HCT116 (cell line): ENCODE measurements around the gene IFRD2. TPM values are rescaled to one million over a fixed set of nuclear protein-coding genes. Genes with fewer than 3 reads are reported as not detected.

ENCODE experiments used
- ATAC-seq: fragments of 200-7000 bp; cut with Tn5 transposase; 2 replicates; pipeline ENCODE4 v1.9.1; 2020; ENCODE audit warnings: mild to moderate bottlenecking, moderate library complexity
- BruUV-seq: library from RNA; stranded (reverse); fragments of 400-500 nt; replicated peaks from 2 replicates; lab custom pipeline; 2021; lab: Mats Ljungman, UMichigan
- CTCF ChIA-PET: fragments of 300-600 bp; sonication (Branson Sonifier 250); formaldehyde crosslinking; loops from one replicate; lab custom pipeline; 2021; ENCODE audit warnings: antibody characterized with exemption; lab: Charles Lee
- POLR2A ChIA-PET: fragments of 300-600, 350-600 bp; sonication (Branson Sonifier 250); formaldehyde crosslinking; loops from one replicate; lab custom pipeline; 2021; ENCODE audit warnings: antibody characterized with exemption; lab: Charles Lee
- RAD21 ChIA-PET, 2 experiments: fragments of 300-600 bp; sonication (Branson Sonifier 250); formaldehyde crosslinking; loops; one replicate each; lab custom pipeline; 2023; ENCODE audit warnings: low total read pairs in 2 of 2; ENCODE audit not compliant: uncharacterized antibody in 2 of 2, unreplicated experiment in 2 of 2, low non-redundant PET in 1 of 2; lab: Charles Lee
- DNase-seq: peaks from one replicate; pipeline ENCODE4 v3.0.0-alpha.2; 2010; ENCODE audit warnings: low read depth, low spot score
- H2AFZ ChIP-seq: fragments of 200-600 bp; shearing (Covaris generic), sonication (generic); 2 replicates; pipeline ENCODE4 v1.6.1; 2017; ENCODE audit warnings: low read depth, mixed run types, mixed read lengths, antibody characterized with exemption, low read length; ENCODE audit not compliant: poor library complexity, severe bottlenecking
- H3K27ac ChIP-seq: 2 replicates; pipeline ENCODE4 v1.5.1; 2012; ENCODE audit warnings: low read depth, low read length
- H3K27me3 ChIP-seq: fragments of 200-600 bp; sonication (generic); 2 replicates; pipeline ENCODE4 v1.6.1; 2016; ENCODE audit warnings: mixed run types, low read length, mixed read lengths; ENCODE audit not compliant: insufficient read depth
- H3K36me3 ChIP-seq, 2 experiments: fragments of 200-500 bp in 1 of 2; fragments of 200-600 bp in 1 of 2; sonication (Bioruptor generic) in 1 of 2; sonication (generic) in 1 of 2; 2 replicates each; pipeline versions ENCODE4 v1.5.1 to v1.6.1; 2014 to 2016; ENCODE audit warnings: low read length in 2 of 2, inconsistent platforms in 1 of 2, mixed read lengths in 1 of 2, mixed run types in 1 of 2; ENCODE audit not compliant: insufficient read depth in 2 of 2, control insufficient read depth in 1 of 2
- H3K4me1 ChIP-seq, 2 experiments: fragments of 200-600 bp in 1 of 2; sonication (generic) in 1 of 2; 2 replicates each; pipeline versions ENCODE4 v1.5.1 to v1.6.1; 2012 to 2017; ENCODE audit warnings: low read length in 2 of 2, inconsistent platforms in 1 of 2, mild to moderate bottlenecking in 1 of 2, mixed read lengths in 1 of 2, mixed run types in 1 of 2, moderate library complexity in 1 of 2; ENCODE audit not compliant: insufficient read depth in 2 of 2, control insufficient read depth in 1 of 2
- H3K4me2 ChIP-seq: fragments of 200-600 bp; sonication (generic); 2 replicates; pipeline ENCODE4 v1.6.1; 2017; ENCODE audit warnings: mixed run types, low read length, mixed read lengths
- H3K4me3 ChIP-seq, 2 experiments: fragments of 200-600 bp in 1 of 2; sonication (generic) in 1 of 2; replicated peaks in 1 of 2; 2 replicates each; pipeline ENCODE4 v1.5.1; 2011 to 2016; ENCODE audit warnings: low read length in 2 of 2, control low read depth in 1 of 2, low read depth in 1 of 2, mild to moderate bottlenecking in 1 of 2, mixed read lengths in 1 of 2, mixed run types in 1 of 2
- H3K79me2 ChIP-seq: fragments of 200-600 bp; sonication (generic); 2 replicates; pipeline ENCODE4 v1.6.1; 2017; ENCODE audit warnings: mild to moderate bottlenecking, mixed run types, low read length, moderate library complexity, mixed read lengths; ENCODE audit not compliant: insufficient read depth
- H3K9ac ChIP-seq: fragments of 200-600 bp; sonication (generic); 2 replicates; pipeline ENCODE4 v1.6.1; 2016; ENCODE audit warnings: low read length, mixed read lengths
- H3K9me2 ChIP-seq: fragments of 200-600 bp; sonication (generic), shearing (Covaris generic); 2 replicates; pipeline ENCODE4 v1.6.1; 2017; ENCODE audit warnings: mixed run types, mild to moderate bottlenecking, moderate library complexity; ENCODE audit not compliant: insufficient read depth
- H3K9me3 ChIP-seq, 2 experiments: fragments of 200-500 bp in 1 of 2; fragments of 200-600 bp in 1 of 2; sonication (Bioruptor generic) in 1 of 2; sonication (generic) in 1 of 2; 2 replicates each; pipeline ENCODE4 v1.6.1; 2014 to 2017; ENCODE audit warnings: low read length in 2 of 2, mixed read lengths in 2 of 2, inconsistent platforms in 1 of 2, low read depth in 1 of 2, mild to moderate bottlenecking in 1 of 2, mixed run types in 1 of 2, moderate library complexity in 1 of 2; ENCODE audit not compliant: control insufficient read depth in 1 of 2, insufficient read depth in 1 of 2
- H4K20me1 ChIP-seq: fragments of 200-600 bp; sonication (generic), shearing (Covaris generic); 2 replicates; pipeline ENCODE4 v1.6.1; 2017; ENCODE audit warnings: mixed run types, mild to moderate bottlenecking, moderate library complexity; ENCODE audit not compliant: insufficient read depth
- ATF3 ChIP-seq: IDR thresholded peaks from 2 replicates; pipeline ENCODE4 v1.6.1; 2012
- CBX3 ChIP-seq: IDR thresholded peaks from 2 replicates; pipeline ENCODE4 v1.6.1; 2012; ENCODE audit warnings: low read depth
- CEBPB ChIP-seq: IDR thresholded peaks from 2 replicates; pipeline ENCODE4 v1.6.1; 2012; ENCODE audit warnings: low read depth
- CTCF ChIP-seq, 3 experiments: fragments of 200-600 bp in 1 of 3; sonication (generic) in 1 of 3; IDR thresholded peaks in 2 of 3; conservative IDR thresholded peaks in 1 of 3; 2 replicates each; pipeline ENCODE4 v1.5.1; 2012 to 2017; ENCODE audit warnings: low read depth in 2 of 3, low read length in 2 of 3, antibody characterized with exemption in 1 of 3, borderline replicate concordance in 1 of 3, control low read depth in 1 of 3, mild to moderate bottlenecking in 1 of 3, mixed read lengths in 1 of 3, mixed run types in 1 of 3, moderate library complexity in 1 of 3; ENCODE audit not compliant: insufficient read depth in 1 of 3
- EGR1 ChIP-seq: IDR thresholded peaks from 2 replicates; pipeline ENCODE4 v1.6.1; 2012; ENCODE audit warnings: low read depth
- ELF1 ChIP-seq: IDR thresholded peaks from 2 replicates; pipeline ENCODE4 v1.6.1; 2012; ENCODE audit warnings: low read depth, borderline replicate concordance
- EZH2phosphoT487 ChIP-seq: fragments of 200-600 bp; IDR thresholded peaks from 2 replicates; pipeline ENCODE4 v1.6.1; 2018; ENCODE audit warnings: antibody characterized with exemption, borderline replicate concordance
- FOSL1 ChIP-seq: IDR thresholded peaks from 2 replicates; pipeline ENCODE4 v1.6.1; 2012; ENCODE audit warnings: low read depth
- JUND ChIP-seq: IDR thresholded peaks from 2 replicates; pipeline ENCODE4 v1.6.1; 2012
- MAX ChIP-seq: IDR thresholded peaks from 2 replicates; pipeline ENCODE4 v1.6.1; 2012
- POLR2A ChIP-seq: IDR thresholded peaks from 2 replicates; pipeline ENCODE4 v1.7.0; 2011; ENCODE audit warnings: borderline replicate concordance; ENCODE audit not compliant: insufficient read depth, insufficient read length; ENCODE audit errors: extremely low read depth
- RAD21 ChIP-seq: IDR thresholded peaks from 2 replicates; pipeline ENCODE4 v1.6.1; 2012; ENCODE audit warnings: low read depth, mild to moderate bottlenecking
- REST ChIP-seq: IDR thresholded peaks from 2 replicates; pipeline ENCODE4 v1.6.1; 2012; ENCODE audit warnings: low read depth
- SIN3A ChIP-seq: IDR thresholded peaks from 2 replicates; pipeline ENCODE4 v1.6.1; 2012; ENCODE audit warnings: low read depth
- SP1 ChIP-seq: IDR thresholded peaks from 2 replicates; pipeline ENCODE4 v1.6.1; 2012; ENCODE audit warnings: low read depth
- TCF7L2 ChIP-seq: IDR thresholded peaks from 2 replicates; pipeline ENCODE4 v1.7.0; 2011; ENCODE audit warnings: borderline replicate concordance, inconsistent platforms; ENCODE audit not compliant: insufficient read depth, insufficient read length; ENCODE audit errors: extremely low read depth
- ZBTB33 ChIP-seq: IDR thresholded peaks from 2 replicates; pipeline ENCODE4 v1.6.1; 2011; ENCODE audit warnings: mild to moderate bottlenecking, low read length, moderate library complexity; ENCODE audit not compliant: insufficient replicate concordance; ENCODE audit errors: extremely low read depth
- ZFX ChIP-seq: fragments of 450-650 bp; IDR thresholded peaks from 2 replicates; pipeline ENCODE4 v1.6.1; 2017
- intact Hi-C: fragments of 100-400 bp; cut with micrococcal nuclease; formaldehyde crosslinking; loops from 2 replicates; pipeline ENCODE4 v1.10.0; 2022
- total RNA-seq: library from RNA; stranded (reverse); gene quantifications from one replicate; pipeline ENCODE4 v1.2.1, GENCODE V29; 2021; ENCODE audit not compliant: unreplicated experiment

IFRD2 gene
- total RNA-seq, 1 experiment from 2014 or later, result 146 TPM

- ChIA-PET POLR2A (interaction anchor here (2.5 kb wide), 1 partner anchor 27 kb away, joined by 9 read pairs; the partner anchor contains the start of gene GNAI2), RAD21 (no interaction called here), CTCF (interaction anchor here (0.9 to 2.9 kb wide), 5 partner anchors 16 to 85 kb away, joined by 3 to 23 read pairs (median 8); no protein-coding TSS in a partner anchor)
- Histone ChIP-seq H3K4me2 (0 out of 2 replicates have a peak overlapping the region, but pooled peaks have one; percentile 80), H4K20me1 (no peaks in the 10 kb centered on the region), H3K9ac (no peak overlapping the region), H3K9me3 (no peaks in the 10 kb centered on the region), H2AFZ (no peak overlapping the region), H3K4me1 (peaks cover 56 to 85% of the 10 kb centered on the region in 2 experiments), H3K9me2 (no peaks in the 10 kb centered on the region), H3K27me3 (no peaks in the 10 kb centered on the region), H3K27ac (no peak overlapping the region; the same call in 1 of the 2 replicates), H3K4me3 (no peak overlapping the region), H3K79me2 (no peaks in the 10 kb centered on the region), H3K36me3 (peaks cover 0 to 6% of the 10 kb centered on the region in 2 experiments; a peak in 2 of 4 replicates)
- no peak for ATAC-seq
- TF ChIP-seq JUND (no peak), EGR1 (no peak), SIN3A (no peak), ZFX (no peak), SP1 (no peak), CTCF (IDR thresholded peaks at IDR 0.05 in 2 of 3, conservative IDR thresholded peaks at IDR 0.05 in 1 of 3; ENCODE audit: borderline replicate concordance in 1 of 3, insufficient read depth in 1 of 3, low read depth in 2 of 3, low read length in 2 of 3) (no peak), REST (no peak), POLR2A (no peak), FOSL1 (no peak), CBX3 (no peak), EZH2phosphoT487 (no peak), ZBTB33 (no peak), MAX (no peak), CEBPB (no peak), TCF7L2 (no peak), ATF3 (no peak), ELF1 (no peak), RAD21 (no peak)
- DNase-seq, result no peak
- intact Hi-C loops, result no loop called here
- no TSS peak for BruUV-seq
Observed at GRCh38 chr3:50262778-50263177, 29.5 kb downstream of the IFRD2 start.
